AG09319 (cell line): ENCODE measurements around the gene LAMB4.

Source experiments
- DNase-seq: peaks from one replicate; pipeline ENCODE4 v3.0.0-alpha.2; 2010; ENCODE audit warnings: low read depth; ENCODE audit errors: extremely low read depth
- CTCF ChIP-seq: IDR thresholded peaks from 2 replicates; pipeline ENCODE4 v1.5.1; 2011; ENCODE audit warnings: low read depth, mild to moderate bottlenecking, inconsistent platforms, low read length, moderate library complexity

Gene LAMB4

DNA sequence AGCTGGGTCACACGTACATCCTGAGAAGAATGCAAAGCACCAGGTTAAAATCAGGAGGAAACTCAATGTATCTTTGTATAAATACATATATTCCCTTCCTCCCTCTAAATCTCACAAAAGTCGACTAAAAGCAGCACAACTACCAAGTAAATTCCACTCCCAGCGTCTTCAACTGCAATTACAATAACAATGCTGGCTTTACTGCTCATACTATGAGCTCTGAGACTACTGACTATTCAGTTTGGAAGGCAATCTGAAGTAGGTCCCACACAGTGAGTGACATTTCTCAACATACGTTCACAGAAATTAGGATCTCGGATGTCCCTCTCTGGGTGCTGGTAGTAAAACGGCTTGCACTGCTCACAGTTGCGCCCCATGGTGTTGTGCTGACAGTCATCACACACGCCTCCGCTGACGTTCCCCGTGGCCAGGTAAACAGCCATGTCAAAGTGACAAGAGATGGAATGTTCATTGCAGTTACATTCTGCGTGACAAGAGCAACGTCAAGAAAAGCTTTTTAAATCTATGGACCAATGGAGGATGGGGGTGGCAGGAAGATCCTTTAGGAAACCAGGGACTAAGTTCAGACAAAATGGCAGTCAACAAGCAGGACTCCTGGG lies 154.7 kb downstream of the LAMB4 start:
- no peak for TF ChIP-seq CTCF
- no peak for DNase-seq

DNA sequence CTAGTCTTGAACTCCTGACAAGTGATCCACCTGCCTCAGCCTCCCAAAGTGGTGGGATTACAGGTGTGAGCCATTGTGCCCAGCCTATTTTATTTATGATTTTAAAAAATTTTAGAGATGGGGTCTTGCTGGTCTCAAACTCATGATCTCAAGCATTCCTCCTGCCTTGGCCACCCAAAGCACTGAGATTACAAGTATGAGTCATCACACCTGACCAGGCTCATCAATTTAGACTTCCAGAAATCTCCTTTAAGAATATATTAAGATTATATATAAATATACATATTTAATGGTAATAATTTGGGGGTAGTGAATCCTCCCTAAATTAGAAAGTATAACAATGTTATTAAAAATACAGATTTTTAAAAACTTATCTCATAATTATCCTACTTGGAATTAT lies 156.3 kb downstream of the LAMB4 start:
- TF ChIP-seq CTCF, result no peak
- DNase-seq, result no peak
